Kidney glomerular epithelial cell (primary cell): ENCODE data around the gene CHD8.
"Not testable (repeated sequence)": the region's sequence is repeated elsewhere in the genome, so short reads cannot be mapped to it uniquely, and the experiment has no call there.

ENCODE experiments used
- DNase-seq: peaks from one replicate; lab custom pipeline; 2025; lab: John Stamatoyannopoulos, UW

CHD8 gene, protein sequence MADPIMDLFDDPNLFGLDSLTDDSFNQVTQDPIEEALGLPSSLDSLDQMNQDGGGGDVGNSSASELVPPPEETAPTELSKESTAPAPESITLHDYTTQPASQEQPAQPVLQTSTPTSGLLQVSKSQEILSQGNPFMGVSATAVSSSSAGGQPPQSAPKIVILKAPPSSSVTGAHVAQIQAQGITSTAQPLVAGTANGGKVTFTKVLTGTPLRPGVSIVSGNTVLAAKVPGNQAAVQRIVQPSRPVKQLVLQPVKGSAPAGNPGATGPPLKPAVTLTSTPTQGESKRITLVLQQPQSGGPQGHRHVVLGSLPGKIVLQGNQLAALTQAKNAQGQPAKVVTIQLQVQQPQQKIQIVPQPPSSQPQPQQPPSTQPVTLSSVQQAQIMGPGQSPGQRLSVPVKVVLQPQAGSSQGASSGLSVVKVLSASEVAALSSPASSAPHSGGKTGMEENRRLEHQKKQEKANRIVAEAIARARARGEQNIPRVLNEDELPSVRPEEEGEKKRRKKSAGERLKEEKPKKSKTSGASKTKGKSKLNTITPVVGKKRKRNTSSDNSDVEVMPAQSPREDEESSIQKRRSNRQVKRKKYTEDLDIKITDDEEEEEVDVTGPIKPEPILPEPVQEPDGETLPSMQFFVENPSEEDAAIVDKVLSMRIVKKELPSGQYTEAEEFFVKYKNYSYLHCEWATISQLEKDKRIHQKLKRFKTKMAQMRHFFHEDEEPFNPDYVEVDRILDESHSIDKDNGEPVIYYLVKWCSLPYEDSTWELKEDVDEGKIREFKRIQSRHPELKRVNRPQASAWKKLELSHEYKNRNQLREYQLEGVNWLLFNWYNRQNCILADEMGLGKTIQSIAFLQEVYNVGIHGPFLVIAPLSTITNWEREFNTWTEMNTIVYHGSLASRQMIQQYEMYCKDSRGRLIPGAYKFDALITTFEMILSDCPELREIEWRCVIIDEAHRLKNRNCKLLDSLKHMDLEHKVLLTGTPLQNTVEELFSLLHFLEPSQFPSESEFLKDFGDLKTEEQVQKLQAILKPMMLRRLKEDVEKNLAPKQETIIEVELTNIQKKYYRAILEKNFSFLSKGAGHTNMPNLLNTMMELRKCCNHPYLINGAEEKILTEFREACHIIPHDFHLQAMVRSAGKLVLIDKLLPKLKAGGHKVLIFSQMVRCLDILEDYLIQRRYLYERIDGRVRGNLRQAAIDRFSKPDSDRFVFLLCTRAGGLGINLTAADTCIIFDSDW (N-terminal part only)

GRCh38 chr14:21455912-21456667, at the start of gene CHD8:
Gene CHD8 (minus strand): TSS chr14:21456123. CDS start chr14:21431643, 24,480 bp downstream.
- DNase-seq: peak; percentile 99

DNA sequence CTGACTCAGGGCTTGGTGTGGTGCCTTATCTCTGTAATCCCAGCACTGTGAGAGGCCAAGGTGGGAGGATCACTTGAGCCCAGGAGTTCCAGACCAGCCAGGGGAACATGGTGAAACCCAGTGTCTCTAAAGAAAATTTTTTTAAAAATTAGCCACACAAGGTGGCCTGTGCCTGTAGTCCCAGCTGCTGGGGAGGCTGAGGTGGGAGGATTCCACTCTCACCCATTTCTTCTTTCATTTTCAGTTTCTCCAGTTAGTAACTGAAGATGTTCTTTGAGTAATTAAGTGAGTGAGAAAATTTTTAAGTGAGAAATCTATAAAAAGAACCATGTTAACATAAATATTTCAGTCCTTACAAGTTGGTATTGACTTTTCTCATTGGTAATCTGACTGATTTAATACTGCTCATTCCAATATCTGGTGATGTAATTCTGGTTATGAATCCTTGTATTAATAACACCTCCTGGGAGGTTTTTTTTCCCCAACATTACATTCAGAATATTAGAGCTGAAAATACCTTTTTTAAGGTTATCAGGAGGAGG, 49.2 kb upstream of the CHD8 start:
- no peak for DNase-seq

DNA sequence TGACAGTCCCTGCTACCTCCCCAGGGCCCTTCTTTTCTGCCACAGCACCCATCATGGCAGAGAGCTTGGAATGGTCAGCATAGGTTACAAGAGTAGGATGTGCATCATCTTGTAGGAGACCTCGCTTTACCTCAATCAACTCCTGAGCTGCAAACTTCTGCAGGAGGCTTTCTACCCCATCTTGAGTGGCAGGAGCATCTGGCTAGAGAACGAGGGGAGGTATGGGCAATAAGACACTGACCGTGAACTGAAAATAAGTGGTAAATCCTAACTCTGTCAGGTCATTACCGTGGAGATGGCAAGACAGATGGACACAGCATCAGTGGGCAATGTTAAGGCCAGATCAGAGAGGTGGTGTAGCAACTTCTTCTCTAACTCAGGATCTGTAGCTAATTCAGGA, 47.5 kb upstream of the CHD8 start:
- DNase-seq: no peak

DNA sequence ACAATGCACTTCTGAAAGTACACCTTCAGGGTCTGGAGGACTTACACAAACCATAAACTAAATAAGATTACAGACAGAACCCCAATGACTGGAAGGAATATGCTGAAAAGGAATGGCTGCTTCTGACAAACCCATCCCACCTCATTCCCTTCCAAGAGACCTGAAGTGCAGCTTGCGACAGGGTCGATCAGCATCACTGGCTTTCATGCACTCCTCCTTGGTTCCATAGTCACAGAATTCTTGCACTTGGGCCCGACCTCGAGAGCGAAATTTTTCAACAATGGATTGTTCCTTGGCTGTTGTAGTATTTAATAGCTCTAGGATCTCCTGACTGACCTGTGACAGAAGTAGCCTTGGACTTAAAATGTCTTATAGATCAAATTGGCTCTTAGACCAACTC, 45.6 kb upstream of the CHD8 start:
- DNase-seq: no peak

DNA sequence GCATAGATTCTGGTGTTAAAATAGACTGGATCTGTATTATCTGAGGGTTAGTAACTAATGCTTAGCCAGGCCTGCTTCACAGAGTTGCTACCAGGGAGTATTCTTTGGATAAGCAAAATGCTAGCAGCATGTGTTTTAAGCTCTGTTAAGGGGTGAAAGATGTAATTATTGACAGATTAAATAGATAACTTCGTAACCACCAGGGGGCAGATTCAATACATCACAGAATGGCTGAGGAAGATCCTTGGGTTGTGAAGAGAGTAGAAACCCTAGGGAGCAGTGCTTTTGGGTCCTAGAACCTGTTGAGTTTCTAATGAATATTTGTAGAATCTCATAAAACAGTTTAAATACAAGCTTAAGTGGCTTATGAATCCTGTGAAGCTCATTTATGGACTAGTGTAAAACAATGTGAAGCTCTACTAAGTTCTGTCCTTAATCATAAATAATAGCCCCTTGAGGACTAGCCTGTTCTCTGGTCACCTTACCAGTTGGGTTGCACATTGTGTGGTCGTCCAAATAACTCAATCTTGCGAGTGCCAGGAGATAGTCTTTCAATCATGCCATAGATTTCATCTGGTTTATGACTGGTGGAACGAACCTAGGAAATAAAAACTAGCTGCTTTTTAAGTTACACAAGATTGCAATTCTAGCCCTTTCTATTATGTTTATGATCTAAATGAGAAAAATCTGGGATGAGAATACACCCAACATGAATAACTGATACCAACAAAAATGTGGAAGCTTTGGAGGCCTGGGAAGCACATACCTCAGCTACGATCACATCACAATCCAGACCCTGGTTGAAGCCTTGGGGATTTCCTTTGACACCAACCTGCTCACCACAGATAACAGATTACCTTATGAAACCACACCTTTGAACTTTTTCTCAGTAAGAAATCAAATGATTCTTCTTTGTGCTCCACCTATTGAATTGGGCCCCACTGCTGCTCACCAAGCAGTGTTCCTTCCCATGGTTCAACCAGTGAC, 42.9 kb upstream of the CHD8 start:
- peak; percentile 71 for DNase-seq

DNA sequence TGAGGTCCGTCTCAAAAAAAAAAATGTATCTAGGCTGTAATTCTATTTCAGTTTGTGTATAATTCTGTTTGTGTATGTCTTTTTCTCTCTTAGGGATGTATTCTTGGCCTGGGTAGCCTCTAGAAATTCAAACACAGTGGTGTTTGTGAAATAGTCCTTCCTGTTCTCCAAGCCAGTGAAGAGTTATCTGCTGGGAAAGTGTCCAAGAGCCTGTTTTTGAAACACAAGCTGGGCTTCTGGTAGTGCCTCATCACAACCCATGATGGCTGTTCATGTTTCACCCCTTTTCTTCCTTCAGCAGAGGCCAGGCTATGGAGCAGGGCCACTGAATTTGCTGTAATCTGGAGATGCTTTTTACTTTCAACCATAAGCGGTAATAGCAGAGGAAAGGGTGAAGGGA, 40.5 kb upstream of the CHD8 start:
- no peak for DNase-seq

DNA sequence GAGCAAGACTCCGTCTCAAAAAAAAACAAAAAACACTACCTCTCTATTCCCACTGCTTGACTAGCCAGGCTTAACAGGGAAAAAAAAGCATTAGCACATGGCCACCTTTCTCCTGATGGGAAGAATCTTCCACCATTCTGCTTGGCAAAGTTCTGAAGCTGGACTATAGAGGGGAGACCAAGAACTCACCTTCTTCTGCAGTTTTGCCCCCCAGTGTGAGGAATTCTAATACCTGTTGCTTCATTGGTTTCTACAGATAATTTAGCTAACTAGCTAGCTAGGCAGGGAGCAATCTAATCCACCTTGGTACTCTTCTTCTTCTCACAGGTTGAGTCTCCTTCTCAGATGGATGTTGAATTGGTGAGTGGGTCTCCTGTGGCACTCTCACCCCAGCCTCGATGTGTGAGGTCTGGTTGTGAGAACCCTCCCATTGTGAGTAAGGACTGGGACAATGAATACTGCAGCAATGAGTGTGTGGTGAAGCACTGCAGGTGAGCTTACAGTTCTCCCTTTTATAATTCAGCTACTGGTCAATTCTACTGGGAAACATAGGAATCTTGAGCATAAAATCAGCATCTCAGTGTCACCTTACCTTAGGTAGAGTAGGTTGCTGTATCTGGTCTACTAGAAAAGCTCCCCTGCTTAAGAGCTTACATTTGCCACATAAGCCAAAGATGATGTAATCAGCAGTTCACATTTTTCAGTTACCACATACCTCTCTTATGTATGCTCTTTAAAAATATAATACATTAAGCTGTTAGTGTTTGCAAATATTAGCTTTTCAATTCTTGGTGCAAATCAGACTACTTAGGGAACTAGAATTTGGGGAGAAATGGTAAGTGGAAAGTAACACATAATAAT, 39.2 kb upstream of the CHD8 start:
- no peak for DNase-seq

DNA sequence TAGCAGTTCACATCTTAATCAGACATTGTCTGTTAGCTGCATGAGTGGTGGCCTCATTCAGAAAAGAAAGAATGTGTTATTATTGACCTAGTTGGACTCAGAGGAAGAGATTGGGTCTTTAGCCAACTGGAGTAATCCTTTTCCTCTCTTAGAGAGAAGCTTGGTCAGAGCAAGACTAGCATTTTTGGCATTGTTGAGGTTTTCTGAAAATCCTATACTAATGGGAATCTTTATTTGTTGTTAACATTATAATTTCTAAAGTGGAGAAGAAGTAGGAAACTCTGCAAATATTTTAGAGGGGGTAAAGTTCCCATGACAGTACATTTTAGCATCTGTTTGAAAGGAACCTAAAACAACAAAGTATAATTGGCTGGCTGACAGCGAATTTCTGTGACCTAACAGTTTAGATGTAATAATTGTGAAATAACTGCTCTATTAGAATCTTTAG, 30.7 kb upstream of the CHD8 start:
- DNase-seq: no peak

GRCh38 chr14:21476925-21477681, 21.2 kb upstream of the CHD8 start, which contains the start of the genes RAB2B and TOX4:
Gene RAB2B (minus strand): TSS chr14:21476959. CDS start chr14:21476872, 87 bp downstream.
Gene TOX4 (plus strand): TSS chr14:21477195. CDS start chr14:21477279, 84 bp downstream.
- DNase-seq: peak; percentile 99

DNA sequence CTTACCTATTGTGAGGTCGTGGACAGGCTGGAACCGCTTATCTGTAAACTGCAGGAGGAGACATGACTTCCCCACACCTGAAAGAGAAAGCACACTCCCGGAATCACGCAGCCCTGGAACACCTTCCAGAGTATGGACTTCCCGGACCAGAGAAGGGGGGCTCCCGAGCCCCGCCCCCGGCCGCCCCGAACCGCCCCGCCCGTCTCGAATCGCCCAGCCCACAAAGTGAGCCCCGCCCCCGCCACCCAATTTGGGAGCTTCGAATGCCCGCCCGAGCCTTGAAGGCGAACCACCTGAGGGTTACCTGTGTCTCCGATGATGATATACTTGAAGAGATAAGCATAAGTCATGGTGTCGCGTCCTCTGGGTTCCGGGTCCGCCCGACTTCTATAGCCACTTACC, 20.6 kb upstream of the CHD8 start:
- DNase-seq: peak; percentile 93

DNA sequence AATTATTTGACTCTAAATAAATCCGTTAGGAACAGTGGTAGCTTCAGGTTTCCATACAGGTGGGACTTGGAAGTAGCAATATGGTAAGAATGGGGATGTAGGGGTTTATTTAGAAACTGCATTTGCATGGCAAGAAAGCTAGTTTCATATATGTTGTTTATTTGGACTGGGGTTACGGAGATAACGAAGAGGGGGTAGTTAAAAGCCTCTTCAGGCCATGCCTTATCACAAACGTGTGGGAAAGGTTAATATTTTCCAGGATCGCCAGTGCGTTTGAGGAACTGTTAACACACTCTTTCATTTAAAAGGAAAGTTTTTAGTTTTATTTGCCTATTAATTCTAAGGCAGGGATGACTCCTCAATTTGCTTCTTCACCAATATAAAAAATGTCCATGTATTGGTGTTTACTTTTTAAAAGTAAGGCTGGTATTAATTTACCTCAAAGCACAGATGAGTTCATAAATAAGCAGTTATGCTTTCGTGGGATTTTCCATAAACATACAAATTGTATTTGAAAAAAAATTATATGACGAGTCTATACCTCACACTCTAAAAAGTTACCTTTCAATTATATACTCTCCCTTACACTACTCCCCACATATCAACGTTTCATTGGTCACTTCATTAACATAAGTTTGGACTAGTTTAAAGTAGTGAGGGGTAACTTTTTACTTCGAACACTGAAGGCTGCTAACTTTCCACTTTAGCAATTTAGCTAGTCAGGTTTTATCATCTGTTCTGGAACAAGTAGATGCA, 20.0 kb upstream of the CHD8 start:
- DNase-seq: no peak

GRCh38 chr14:21467616-21468015, 11.7 kb upstream of the CHD8 start:
- DNase-seq: no peak

- no peak for DNase-seq
Observed at GRCh38 chr14:21455592-21455911, 371 bp downstream of the CHD8 start.

- peak; percentile 43 for DNase-seq
Observed at GRCh38 chr14:21454843-21455544, 929 bp downstream of the CHD8 start.

- no peak for DNase-seq
Observed at GRCh38 chr14:21449899-21450216, 6.1 kb downstream of the CHD8 start.

DNA sequence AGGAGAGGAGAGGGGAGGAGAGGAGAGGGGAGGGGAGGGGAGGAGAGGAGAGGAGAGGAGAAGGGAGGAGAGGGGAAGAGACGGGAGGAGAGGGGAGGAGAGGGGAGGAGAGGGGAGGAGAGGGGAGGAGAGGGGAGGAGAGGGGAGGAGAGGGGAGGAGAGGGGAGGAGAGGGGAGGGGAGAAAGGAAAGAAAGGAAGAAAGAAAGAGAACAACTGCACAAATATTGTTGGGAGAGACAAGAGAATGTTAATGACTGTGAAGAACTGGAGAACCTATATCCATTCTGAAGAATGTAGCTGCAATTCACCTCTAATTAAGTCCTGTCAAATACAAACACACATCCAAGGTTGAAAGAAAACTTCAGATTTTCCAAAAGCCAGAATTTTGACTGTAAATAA, 13.3 kb downstream of the CHD8 start:
- DNase-seq: not testable (repeated sequence)

DNA sequence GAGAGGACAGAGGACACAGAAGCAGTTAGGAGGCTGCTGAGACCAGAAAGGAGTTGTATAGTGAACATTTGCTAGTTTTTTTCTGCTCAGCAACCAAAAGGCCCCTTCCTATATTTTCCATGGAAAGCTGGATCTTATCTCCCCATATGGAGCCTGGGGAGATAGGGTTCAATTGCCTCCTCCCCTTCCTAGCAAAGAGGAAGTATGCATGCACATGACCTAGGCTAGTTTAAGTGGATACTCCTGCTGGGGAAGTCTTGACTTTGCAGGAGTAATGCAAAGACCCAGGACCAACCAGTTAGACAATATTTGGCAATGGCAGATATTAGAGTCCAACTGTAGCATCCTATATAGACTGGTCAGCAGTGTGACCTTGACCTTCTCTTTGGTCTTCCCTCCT, 15.1 kb downstream of the CHD8 start:
- no peak for DNase-seq
